ENCODE results near the gene OR13G1. TPM values are rescaled to one million over a fixed set of nuclear protein-coding genes. Genes with fewer than 3 reads are reported as not detected.
A peak's percentile ranks its signal among the peaks of the same experiment; 100 is the strongest.

The OR13G1 gene
- total RNA-seq, 1 donor from 2014 or later, result not detected

DNA sequence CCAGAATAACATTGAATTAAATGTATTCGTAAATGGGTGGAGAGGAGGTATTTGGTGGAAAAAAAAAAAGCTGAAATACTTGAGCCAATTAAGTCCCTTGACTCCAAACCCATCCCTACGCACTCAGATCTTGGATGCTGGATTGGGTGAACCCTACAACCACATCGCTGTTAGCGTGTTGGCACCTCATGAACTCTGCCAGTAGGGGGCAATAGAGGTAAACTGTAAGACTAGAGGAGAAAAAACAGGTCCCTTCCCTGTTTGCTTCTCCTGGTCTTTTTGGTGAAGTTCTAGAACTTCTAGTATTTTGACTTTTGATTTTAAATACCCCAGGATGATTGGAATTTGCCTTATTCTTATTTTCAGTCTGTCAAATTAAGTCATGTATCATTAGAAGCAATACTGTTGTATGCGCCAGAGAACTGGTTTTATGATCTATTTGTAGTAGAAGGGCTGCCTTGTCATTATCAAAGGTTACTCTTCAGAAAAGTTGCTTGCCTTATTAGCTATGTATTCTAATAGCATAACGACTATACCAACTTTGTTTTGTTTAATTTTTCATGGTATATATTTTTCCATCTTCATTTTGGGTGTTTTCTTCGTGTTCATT is 1.9 kb upstream of the OR13G1 start:
- Histone ChIP-seq H3K36me3 (no peaks in the 10 kb centered on the region), H3K27ac (no peak overlapping the region), H3K4me3 (no peak overlapping the region), H3K9me3 (no peaks in the 10 kb centered on the region), H3K4me1 (no peaks in the 10 kb centered on the region), H3K27me3 (no peaks in the 10 kb centered on the region)
- DNase-seq (ENCODE audit: low spot score in 2 of 2), result no peak
- peak in 2 of 3 experiments; percentile 33 to 36 for TF ChIP-seq CTCF (IDR thresholded peaks at IDR 0.05)
- intact Hi-C loops (cut with DNase I), result no loop called here

GRCh38 chr1:247680171-247680570 is 632 bp upstream of the OR13G1 start:
- no peak for DNase-seq (ENCODE audit: low spot score in 2 of 2)
- intact Hi-C loops (cut with DNase I), result no loop called here
- H3K4me3 ChIP-seq, result no peak overlapping the region
- H3K27me3 ChIP-seq, result no peaks in the 10 kb centered on the region
- H3K4me1 ChIP-seq, result no peaks in the 10 kb centered on the region
- no peaks in the 10 kb centered on the region for H3K9me3 ChIP-seq
- H3K36me3 ChIP-seq, result no peaks in the 10 kb centered on the region
- H3K27ac ChIP-seq, result no peak overlapping the region
- TF ChIP-seq CTCF (IDR thresholded peaks at IDR 0.05), result no peak

- Histone ChIP-seq H3K9me3 (peaks cover 4 to 5% of the 10 kb centered on the region in 2 donors), H3K27ac (no peak overlapping the region), H3K4me3 (no peak overlapping the region), H3K36me3 (no peaks in the 10 kb centered on the region), H3K27me3 (no peaks in the 10 kb centered on the region), H3K4me1 (no peaks in the 10 kb centered on the region)
- DNase-seq (ENCODE audit: low spot score in 2 of 2), result no peak
- no peak for TF ChIP-seq CTCF (IDR thresholded peaks at IDR 0.05)
- intact Hi-C loops (cut with DNase I), result no loop called here
These were observed 10.3 kb downstream of the OR13G1 start for GRCh38 chr1:247669225-247669624.

DNA sequence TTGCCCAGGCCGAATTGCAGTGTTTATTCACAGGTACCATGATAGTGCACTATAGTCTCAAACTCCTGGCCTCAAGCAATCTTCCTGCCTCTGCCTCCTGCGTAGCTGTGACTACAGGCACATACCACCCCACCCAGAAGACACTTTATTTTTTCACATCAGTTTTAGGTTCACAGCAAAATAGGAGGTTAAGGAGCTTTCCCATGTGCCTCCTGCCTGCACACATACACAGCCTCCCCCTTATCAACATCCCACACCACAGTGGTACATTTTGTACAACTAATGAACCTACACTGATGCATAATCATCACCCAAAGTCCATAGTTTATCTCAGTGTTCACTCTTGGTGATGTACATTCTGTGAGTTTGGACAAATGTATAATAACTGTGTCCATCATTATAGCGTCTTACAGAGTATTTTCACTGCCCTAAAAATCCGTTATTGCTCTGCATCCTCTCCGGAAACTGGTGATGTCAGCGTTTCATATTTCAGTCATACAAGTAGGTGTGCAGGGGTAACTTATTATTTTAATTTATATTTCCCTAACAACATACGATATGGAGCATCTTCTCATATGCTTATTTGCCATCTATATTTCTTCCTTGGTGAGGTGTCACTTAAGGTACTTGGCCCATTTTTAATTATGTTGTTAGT is 23.2 kb downstream of the OR13G1 start:
- Histone ChIP-seq H3K4me3 (no peak overlapping the region), H3K36me3 (no peaks in the 10 kb centered on the region), H3K27ac (no peak overlapping the region), H3K4me1 (no peaks in the 10 kb centered on the region), H3K9me3 (no peaks in the 10 kb centered on the region), H3K27me3 (no peaks in the 10 kb centered on the region)
- DNase-seq (ENCODE audit: low spot score in 2 of 2), result no peak
- intact Hi-C loops (cut with DNase I), result no loop called here
- no peak for TF ChIP-seq CTCF (IDR thresholded peaks at IDR 0.05)

GRCh38 chr1:247653040-247653439 is 26.5 kb downstream of the OR13G1 start:
- Histone ChIP-seq H3K9me3 (no peaks in the 10 kb centered on the region), H3K27ac (no peak overlapping the region), H3K36me3 (no peaks in the 10 kb centered on the region), H3K4me3 (no peak overlapping the region), H3K4me1 (no peaks in the 10 kb centered on the region), H3K27me3 (no peaks in the 10 kb centered on the region)
- no peak for TF ChIP-seq CTCF (IDR thresholded peaks at IDR 0.05)
- DNase-seq (ENCODE audit: low spot score in 2 of 2), result no peak
- intact Hi-C loops (cut with DNase I), result no loop called here
